Activated T-cell treated with anti-CD3 and anti-CD28 coated beads, Interleukin-2, amount 50 U/mL, for 1 hour (primary cell): ENCODE results near the gene ACOT9.
A peak's percentile ranks its signal among the peaks of the same experiment; 100 is the strongest.
"Not testable (repeated sequence)": the region's sequence is repeated elsewhere in the genome, so short reads cannot be mapped to it uniquely, and the experiment has no call there.

Source experiments
- DNase-seq: peaks from one replicate; pipeline ENCODE4 v3.0.0-alpha.2; 2020

Gene ACOT9

DNA sequence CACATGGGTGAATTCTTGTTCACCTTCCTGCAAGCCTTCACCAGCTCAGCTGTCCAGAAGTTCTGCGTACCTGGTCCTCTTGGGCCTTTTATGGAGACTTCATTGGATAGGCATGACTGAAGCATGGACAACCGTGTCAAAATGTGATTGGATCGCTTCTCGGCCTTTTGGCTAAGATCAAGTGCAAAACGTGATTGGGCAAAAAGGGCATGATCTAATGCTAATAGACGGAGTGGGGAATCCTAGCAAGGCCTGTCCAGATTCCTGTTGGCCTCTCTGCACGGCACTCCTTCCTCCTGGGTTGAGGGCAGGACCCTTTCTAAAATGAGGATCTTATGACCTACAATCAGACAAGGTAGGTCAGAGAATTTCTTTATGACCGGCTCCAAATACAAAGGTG lies 50.9 kb downstream of the ACOT9 start:
- no peak for DNase-seq

GRCh38 chrX:23676486-23676885 lies 66.6 kb downstream of the ACOT9 start:
- DNase-seq, result not testable (repeated sequence)

GRCh38 chrX:23673108-23673507 lies 70.0 kb downstream of the ACOT9 start:
- DNase-seq, result no peak

- no peak for DNase-seq
Measured at GRCh38 chrX:23670528-23670927, 72.5 kb downstream of the ACOT9 start.

DNA sequence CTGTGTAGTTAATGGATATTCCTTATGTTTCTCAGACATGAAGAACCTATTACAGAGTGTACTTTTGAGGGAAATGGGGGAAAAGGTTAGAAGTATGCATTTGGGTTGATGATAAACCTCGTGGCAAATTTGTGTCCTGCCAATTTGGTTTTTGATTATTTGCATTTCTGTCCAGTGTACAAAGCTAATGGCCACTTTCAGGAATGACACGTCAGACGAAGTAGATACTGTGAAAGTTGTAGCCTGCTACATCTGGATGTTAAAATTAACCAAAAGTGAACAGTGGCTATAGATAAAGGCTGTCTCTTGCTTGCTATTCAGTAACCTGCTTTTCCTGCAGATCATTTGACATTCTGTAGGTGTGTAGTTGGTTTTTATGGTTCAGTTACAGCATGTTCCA lies 74.7 kb downstream of the ACOT9 start:
- no peak for DNase-seq

DNA sequence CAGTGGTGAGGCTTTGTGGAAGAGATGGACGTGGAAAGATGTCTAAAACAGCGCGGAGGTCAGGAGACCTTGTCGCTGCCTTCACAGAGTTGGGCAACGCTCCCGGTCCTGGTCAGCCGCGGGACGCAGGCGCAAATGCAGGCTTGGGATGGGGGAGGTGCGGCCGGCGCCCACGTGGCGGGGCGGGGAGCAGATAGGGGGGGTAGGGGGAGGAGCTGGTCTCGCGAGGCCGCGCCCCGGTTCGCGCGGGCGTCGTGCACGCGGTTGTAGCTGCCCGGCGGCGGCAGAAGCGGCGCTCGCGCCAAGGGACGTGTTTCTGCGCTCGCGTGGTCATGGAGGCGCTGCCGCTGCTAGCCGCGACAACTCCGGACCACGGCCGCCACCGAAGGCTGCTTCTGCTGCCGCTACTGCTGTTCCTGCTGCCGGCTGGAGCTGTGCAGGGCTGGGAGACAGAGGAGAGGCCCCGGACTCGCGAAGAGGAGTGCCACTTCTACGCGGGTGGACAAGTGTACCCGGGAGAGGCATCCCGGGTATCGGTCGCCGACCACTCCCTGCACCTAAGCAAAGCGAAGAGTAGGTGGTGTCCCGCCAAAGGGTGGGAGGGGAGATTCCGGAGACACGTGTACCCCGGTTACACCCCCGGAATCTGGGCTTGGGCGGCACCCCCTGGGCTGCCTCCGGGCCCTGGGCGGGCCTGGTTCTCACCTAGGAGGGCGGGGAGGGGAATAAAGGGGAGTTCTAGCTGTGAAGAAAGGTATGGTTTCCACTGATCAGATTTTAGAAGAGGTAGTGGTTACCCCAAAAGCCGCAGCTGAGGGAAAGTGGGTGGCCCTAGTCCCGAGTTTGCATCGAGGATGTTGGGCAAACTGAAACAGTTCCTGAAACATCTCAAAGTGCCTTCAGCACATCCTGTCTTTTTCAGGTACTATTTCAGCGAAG lies 75.6 kb downstream of the ACOT9 start, which contains the start of gene PRDX4:
Gene PRDX4 (plus strand): TSS at position 255 of the 939 bp plus-strand sequence. CDS start 78 bp downstream, at position 333.
- peak; percentile 72 for DNase-seq

- no peak for DNase-seq
Measured at GRCh38 chrX:23666282-23666681, 76.8 kb downstream of the ACOT9 start.

- no peak for DNase-seq
Measured at GRCh38 chrX:23664496-23664895, 78.6 kb downstream of the ACOT9 start.

DNA sequence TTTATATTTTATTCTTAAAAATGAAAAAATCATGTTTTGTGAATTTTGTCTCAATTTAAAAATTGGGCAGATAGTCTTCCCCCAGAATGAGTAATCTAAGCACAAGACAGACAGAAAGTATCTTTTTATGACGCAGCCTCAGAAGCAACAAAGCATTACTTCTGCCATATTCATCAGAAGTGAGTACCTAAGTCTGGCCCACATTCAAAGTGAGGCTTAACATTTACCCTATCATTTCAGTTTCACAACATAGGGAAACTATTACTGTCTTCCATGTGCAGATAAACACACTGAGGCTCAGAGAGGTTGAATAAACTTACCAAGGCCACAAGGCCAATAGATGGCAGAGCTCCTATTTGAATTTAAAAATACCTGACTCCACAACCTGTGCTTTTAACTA lies 80.2 kb downstream of the ACOT9 start:
- no peak for DNase-seq

GRCh38 chrX:23662187-23662586 lies 80.9 kb downstream of the ACOT9 start:
- no peak for DNase-seq

GRCh38 chrX:23661671-23662070 lies 81.4 kb downstream of the ACOT9 start:
- DNase-seq, result no peak

- DNase-seq, result no peak
Measured at GRCh38 chrX:23660766-23661132, 82.3 kb downstream of the ACOT9 start.

DNA sequence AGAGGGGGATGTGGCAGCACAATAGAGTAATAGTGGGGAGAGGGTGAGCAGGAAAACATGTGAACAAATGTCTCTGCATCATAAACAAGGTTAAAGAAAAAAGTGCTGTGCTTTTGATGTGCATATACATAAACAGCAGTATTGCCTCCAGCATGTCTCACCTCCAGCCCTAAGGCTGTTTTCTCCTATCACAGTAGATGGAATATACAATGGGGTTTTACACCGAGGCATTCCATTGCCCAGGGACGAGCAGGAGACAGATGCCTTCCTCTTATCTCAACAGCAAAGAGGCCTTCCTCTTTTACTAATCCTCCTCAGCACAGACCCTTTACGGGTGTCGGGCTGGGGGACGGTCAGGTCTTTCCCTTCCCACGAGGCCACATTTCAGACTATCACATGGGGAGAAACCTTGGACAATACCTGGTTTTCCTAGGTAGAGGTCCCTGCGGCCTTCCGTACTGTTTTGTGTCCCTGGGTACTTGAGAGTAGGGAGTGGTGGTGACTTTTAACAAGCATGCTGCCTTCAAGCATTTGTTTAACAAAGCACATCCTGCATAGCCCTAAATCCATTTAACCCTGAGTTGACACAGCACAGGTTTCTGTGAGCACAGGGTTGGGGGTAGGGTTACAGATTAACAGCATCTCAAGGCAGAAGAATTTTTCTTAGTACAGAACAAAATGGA lies 82.9 kb downstream of the ACOT9 start:
- not testable (repeated sequence) for DNase-seq

GRCh38 chrX:23659339-23659738 lies 83.7 kb downstream of the ACOT9 start:
- DNase-seq, result no peak

GRCh38 chrX:23656684-23657083 lies 86.4 kb downstream of the ACOT9 start:
- DNase-seq, result no peak

DNA sequence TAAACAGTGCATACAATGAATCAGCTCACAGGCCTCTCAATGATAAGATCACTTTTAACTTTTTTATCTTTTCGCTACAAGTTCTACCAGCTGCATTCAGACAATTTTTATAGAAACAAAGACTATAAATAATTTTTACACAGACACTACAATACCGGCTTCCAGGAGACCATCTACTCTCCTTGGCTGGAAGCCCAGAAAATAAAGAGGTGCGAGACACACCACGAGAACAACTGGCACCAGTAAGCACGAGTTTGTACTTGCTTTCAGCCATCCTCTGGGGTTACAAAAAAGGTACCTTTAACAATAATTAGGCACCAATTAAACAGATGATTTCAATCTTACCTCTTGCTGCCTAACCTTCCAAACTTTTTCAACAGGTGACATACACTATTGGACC lies 87.0 kb downstream of the ACOT9 start:
- DNase-seq, result no peak
